MM.1S (cell line): ENCODE measurements around the gene CD226.

Source experiments
- DNase-seq: peaks from one replicate; pipeline ENCODE4 v3.0.0-alpha.2; 2015
- H2AFZ ChIP-seq: fragments of 300-600 bp; sonication (generic); 2 replicates; pipeline ENCODE4 v1.6.0; 2016; ENCODE audit warnings: antibody characterized with exemption, low read length
- H3F3A ChIP-seq: fragments of 300-600 bp; sonication (generic); 2 replicates; pipeline ENCODE4 v1.6.1; 2016; ENCODE audit warnings: mild to moderate bottlenecking, antibody characterized with exemption, low read length, moderate library complexity, mixed read lengths; ENCODE audit not compliant: insufficient read depth
- H3K27ac ChIP-seq: fragments of 300-600 bp; sonication (generic); 2 replicates; pipeline ENCODE4 v1.5.1; 2016; ENCODE audit warnings: mild to moderate bottlenecking, low read length
- H3K27me3 ChIP-seq: fragments of 300-600 bp; sonication (generic); replicated peaks from 2 replicates; pipeline ENCODE4 v1.6.0; 2016; ENCODE audit warnings: low read length; ENCODE audit not compliant: insufficient read depth
- H3K36me3 ChIP-seq: fragments of 300-600 bp; sonication (generic); replicated peaks from 2 replicates; pipeline ENCODE4 v1.6.1; 2016; ENCODE audit warnings: mild to moderate bottlenecking, low read length, mixed read lengths; ENCODE audit not compliant: insufficient read depth
- H3K4me1 ChIP-seq: fragments of 300-600 bp; sonication (generic); 2 replicates; pipeline ENCODE4 v1.6.1; 2016; ENCODE audit warnings: low read length, mixed read lengths
- H3K4me2 ChIP-seq: fragments of 300-600 bp; sonication (generic); 2 replicates; pipeline ENCODE4 v1.6.0; 2016; ENCODE audit warnings: low read depth, low read length
- H3K4me3 ChIP-seq: fragments of 300-600 bp; sonication (generic); 2 replicates; pipeline ENCODE4 v1.5.1; 2016; ENCODE audit warnings: low read length, mixed read lengths
- H3K79me2 ChIP-seq: fragments of 300-600 bp; sonication (generic); 2 replicates; pipeline ENCODE4 v1.6.1; 2016; ENCODE audit warnings: mixed run types, low read length, mixed read lengths
- H3K9ac ChIP-seq: fragments of 300-600 bp; sonication (generic); 2 replicates; pipeline ENCODE4 v1.6.1; 2016; ENCODE audit warnings: low read length, mixed read lengths
- H3K9me2 ChIP-seq: fragments of 300-600 bp; sonication (generic); replicated peaks from 2 replicates; pipeline ENCODE4 v1.6.1; 2016; ENCODE audit warnings: mild to moderate bottlenecking, low read length, mixed read lengths; ENCODE audit not compliant: insufficient read depth
- H3K9me3 ChIP-seq: fragments of 300-600 bp; sonication (generic); replicated peaks from 2 replicates; pipeline ENCODE4 v1.6.1; 2016; ENCODE audit warnings: mild to moderate bottlenecking, low read length, mixed read lengths; ENCODE audit not compliant: insufficient read depth
- H4K20me1 ChIP-seq: fragments of 300-600 bp; sonication (generic); 2 replicates; pipeline ENCODE4 v1.6.1; 2016; ENCODE audit warnings: mild to moderate bottlenecking, low read length, moderate library complexity, mixed read lengths; ENCODE audit not compliant: insufficient read depth
- CTCF ChIP-seq: fragments of 300-600 bp; sonication (generic); IDR thresholded peaks from 2 replicates; pipeline ENCODE4 v1.5.1; 2016; ENCODE audit warnings: antibody characterized with exemption, low read length, mixed read lengths
- EZH2 ChIP-seq: fragments of 300-600 bp; sonication (generic); optimal IDR thresholded peaks from 2 replicates; pipeline ENCODE3; 2017; ENCODE audit warnings: low read depth, mild to moderate bottlenecking, antibody characterized with exemption, low read length, mixed read lengths
- EZH2phosphoT487 ChIP-seq: fragments of 300-600 bp; sonication (generic); IDR thresholded peaks from 2 replicates; pipeline ENCODE4 v1.6.1; 2018; ENCODE audit warnings: antibody characterized with exemption, low read length

Gene CD226

GRCh38 chr18:69953191-69953590 lies 5.5 kb upstream of the CD226 start:
- Histone ChIP-seq H3K27me3 (no peaks in the 10 kb centered on the region), H3K4me3 (no peak overlapping the region), H3K4me1 (peaks cover 38% of the 10 kb centered on the region), H3F3A (peaks cover 21% of the 10 kb centered on the region), H3K4me2 (no peak overlapping the region), H3K36me3 (no peaks in the 10 kb centered on the region), H3K9ac (no peak overlapping the region), H4K20me1 (no peaks in the 10 kb centered on the region), H3K9me3 (no peaks in the 10 kb centered on the region), H3K27ac (no peak overlapping the region), H2AFZ (no peak overlapping the region), H3K9me2 (no peaks in the 10 kb centered on the region), H3K79me2 (no peaks in the 10 kb centered on the region)
- no peak for DNase-seq
- no peak for TF ChIP-seq EZH2
- TF ChIP-seq EZH2phosphoT487, result no peak
- no peak for TF ChIP-seq CTCF

- no peak overlapping the region for H2AFZ ChIP-seq
- TF ChIP-seq EZH2 (no peak), EZH2phosphoT487 (no peak), CTCF (no peak)
- no peaks in the 10 kb centered on the region for H3K36me3 ChIP-seq
- H3K4me2 ChIP-seq, result no peak overlapping the region
- H3K9me2 ChIP-seq, result no peaks in the 10 kb centered on the region
- no peak overlapping the region for H3K27ac ChIP-seq
- peaks cover 4% of the 10 kb centered on the region for H3F3A ChIP-seq
- H4K20me1 ChIP-seq, result no peaks in the 10 kb centered on the region
- no peak overlapping the region for H3K4me3 ChIP-seq
- H3K9me3 ChIP-seq, result no peaks in the 10 kb centered on the region
- no peak overlapping the region for H3K9ac ChIP-seq
- H3K27me3 ChIP-seq, result no peaks in the 10 kb centered on the region
- H3K79me2 ChIP-seq, result no peaks in the 10 kb centered on the region
- H3K4me1 ChIP-seq, result peaks cover 29% of the 10 kb centered on the region
- DNase-seq, result no peak
Observed at GRCh38 chr18:69951182-69951581, 3.5 kb upstream of the CD226 start.

GRCh38 chr18:69949538-69949936 lies 1.9 kb upstream of the CD226 start:
- Histone ChIP-seq H3K4me2 (peak overlapping the region; percentile 54), H2AFZ (no peak overlapping the region), H3F3A (peaks cover 4% of the 10 kb centered on the region; the same call in 1 of the 2 replicates), H3K9ac (peak overlapping the region; percentile 24; the same call in 1 of the 2 replicates), H3K9me2 (no peaks in the 10 kb centered on the region), H3K4me1 (peaks cover 32% of the 10 kb centered on the region), H4K20me1 (no peaks in the 10 kb centered on the region), H3K9me3 (no peaks in the 10 kb centered on the region), H3K27me3 (no peaks in the 10 kb centered on the region), H3K4me3 (peak overlapping the region; percentile 26; the same call in 1 of the 2 replicates), H3K36me3 (no peaks in the 10 kb centered on the region), H3K27ac (peak overlapping the region; percentile 57; the same call in 1 of the 2 replicates), H3K79me2 (no peaks in the 10 kb centered on the region)
- TF ChIP-seq EZH2phosphoT487 (no peak), CTCF (no peak), EZH2 (no peak)
- no peak for DNase-seq
